IPS-15b (cell line): ENCODE results near the gene SDCCAG8.

Experiments used
- H3K27me3 ChIP-seq: one replicate; pipeline ENCODE4 v1.6.1; 2013; ENCODE audit warnings: low read length; ENCODE audit not compliant: control insufficient read depth, insufficient read depth
- H3K36me3 ChIP-seq: one replicate; pipeline ENCODE4 v1.6.1; 2013; ENCODE audit warnings: low read length; ENCODE audit not compliant: control insufficient read depth, insufficient read depth
- H3K4me1 ChIP-seq: one replicate; pipeline ENCODE4 v1.6.1; 2013; ENCODE audit warnings: mild to moderate bottlenecking, low read length; ENCODE audit not compliant: control insufficient read depth, insufficient read depth
- H3K4me3 ChIP-seq: one replicate; pipeline ENCODE4 v1.5.1; 2013; ENCODE audit warnings: low read depth, low read length
- H3K9ac ChIP-seq: one replicate; pipeline ENCODE4 v1.6.1; 2013; ENCODE audit warnings: low read depth, mild to moderate bottlenecking, low read length
- H3K9me3 ChIP-seq: one replicate; pipeline ENCODE4 v1.6.1; 2013; ENCODE audit warnings: mild to moderate bottlenecking, low read length; ENCODE audit not compliant: control insufficient read depth, insufficient read depth

SDCCAG8 gene

DNA sequence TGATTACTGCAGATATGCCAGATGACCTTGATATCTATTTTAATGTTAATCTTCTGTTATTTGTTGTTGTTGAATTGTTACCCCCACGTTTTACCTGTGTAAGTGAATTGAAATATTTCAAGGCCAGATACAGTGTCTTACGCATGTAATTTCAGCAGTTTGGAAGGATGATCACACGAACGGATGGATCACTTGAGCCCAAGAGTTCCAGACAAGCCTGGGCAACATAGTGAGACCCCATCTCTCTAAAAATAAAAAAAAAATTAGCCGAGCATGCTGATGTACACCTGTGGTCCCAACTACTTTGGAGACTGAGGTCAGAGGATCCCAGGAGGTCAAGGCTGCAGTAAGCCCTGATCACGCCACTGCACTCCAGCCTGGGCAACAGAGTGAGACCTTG is 32.2 kb downstream of the SDCCAG8 start:
- H3K9ac ChIP-seq, result no peak overlapping the region
- H3K4me3 ChIP-seq, result no peak overlapping the region
- H3K9me3 ChIP-seq, result no peaks in the 10 kb centered on the region
- H3K4me1 ChIP-seq, result no peaks in the 10 kb centered on the region
- H3K36me3 ChIP-seq, result no peaks in the 10 kb centered on the region
- H3K27me3 ChIP-seq, result no peaks in the 10 kb centered on the region

DNA sequence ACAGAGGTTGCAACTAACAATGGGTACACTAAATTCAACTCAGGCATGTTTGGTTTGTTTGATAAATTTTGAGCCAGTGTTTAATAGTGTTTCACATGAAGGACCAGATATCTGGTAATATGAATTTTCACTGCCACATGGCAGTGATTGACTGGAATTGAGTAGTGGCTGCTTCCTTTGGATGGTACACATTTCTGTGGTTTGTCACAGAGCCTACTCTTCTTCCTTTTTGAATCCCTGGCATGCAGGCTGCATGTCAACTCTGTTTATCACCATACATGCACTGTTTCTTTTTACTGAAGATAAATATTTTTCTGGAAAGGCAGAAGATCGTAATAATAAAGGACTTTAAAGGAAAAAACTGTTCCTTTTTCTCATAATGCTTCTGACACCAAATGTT is 35.5 kb downstream of the SDCCAG8 start:
- Histone ChIP-seq H3K36me3 (no peaks in the 10 kb centered on the region), H3K27me3 (no peaks in the 10 kb centered on the region), H3K4me3 (no peak overlapping the region), H3K9ac (no peak overlapping the region), H3K4me1 (no peaks in the 10 kb centered on the region), H3K9me3 (no peaks in the 10 kb centered on the region)

DNA sequence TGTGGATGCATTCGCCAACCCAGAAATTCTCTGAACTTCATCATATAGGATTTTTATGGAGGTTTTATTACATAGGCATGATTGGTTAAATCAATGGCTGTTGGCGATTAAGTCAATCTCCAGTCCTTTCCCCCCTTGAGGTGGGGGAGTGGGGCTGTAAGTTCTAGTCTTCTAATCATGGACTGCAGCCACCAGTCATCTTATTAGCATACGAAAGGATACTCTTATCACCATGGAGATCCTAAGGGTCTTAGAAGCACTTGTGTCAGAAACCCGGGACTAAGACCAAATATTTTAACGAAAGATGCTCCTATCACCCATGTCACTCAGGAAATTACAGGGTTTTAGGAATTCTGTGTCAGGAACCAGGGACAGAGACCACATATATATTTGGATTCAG is 36.3 kb downstream of the SDCCAG8 start:
- no peaks in the 10 kb centered on the region for H3K9me3 ChIP-seq
- H3K4me3 ChIP-seq, result no peak overlapping the region
- H3K27me3 ChIP-seq, result no peaks in the 10 kb centered on the region
- H3K9ac ChIP-seq, result no peak overlapping the region
- no peaks in the 10 kb centered on the region for H3K36me3 ChIP-seq
- no peaks in the 10 kb centered on the region for H3K4me1 ChIP-seq

GRCh38 chr1:243293941-243294722 is 38.3 kb downstream of the SDCCAG8 start:
- Histone ChIP-seq H3K4me1 (no peaks in the 10 kb centered on the region), H3K9me3 (no peaks in the 10 kb centered on the region), H3K4me3 (no peak overlapping the region), H3K9ac (no peak overlapping the region), H3K27me3 (no peaks in the 10 kb centered on the region), H3K36me3 (no peaks in the 10 kb centered on the region)

- Histone ChIP-seq H3K4me3 (no peak overlapping the region), H3K9me3 (no peaks in the 10 kb centered on the region), H3K9ac (no peak overlapping the region), H3K27me3 (no peaks in the 10 kb centered on the region), H3K4me1 (no peaks in the 10 kb centered on the region), H3K36me3 (no peaks in the 10 kb centered on the region)
These were observed 38.9 kb downstream of the SDCCAG8 start for GRCh38 chr1:243294723-243295121.

- Histone ChIP-seq H3K9me3 (no peaks in the 10 kb centered on the region), H3K27me3 (no peaks in the 10 kb centered on the region), H3K4me1 (no peaks in the 10 kb centered on the region), H3K9ac (no peak overlapping the region), H3K36me3 (no peaks in the 10 kb centered on the region), H3K4me3 (no peak overlapping the region)
These were observed 43.2 kb downstream of the SDCCAG8 start for GRCh38 chr1:243299069-243299468.

- Histone ChIP-seq H3K4me1 (no peaks in the 10 kb centered on the region), H3K9me3 (no peaks in the 10 kb centered on the region), H3K36me3 (no peaks in the 10 kb centered on the region), H3K4me3 (no peak overlapping the region), H3K27me3 (no peaks in the 10 kb centered on the region), H3K9ac (no peak overlapping the region)
These were observed 45.2 kb downstream of the SDCCAG8 start for GRCh38 chr1:243301059-243301458.

GRCh38 chr1:243311809-243312208 is 56.0 kb downstream of the SDCCAG8 start:
- no peaks in the 10 kb centered on the region for H3K36me3 ChIP-seq
- no peak overlapping the region for H3K4me3 ChIP-seq
- H3K27me3 ChIP-seq, result no peaks in the 10 kb centered on the region
- H3K4me1 ChIP-seq, result peaks cover 14% of the 10 kb centered on the region
- H3K9ac ChIP-seq, result no peak overlapping the region
- H3K9me3 ChIP-seq, result no peaks in the 10 kb centered on the region

- Histone ChIP-seq H3K9me3 (no peaks in the 10 kb centered on the region), H3K9ac (no peak overlapping the region), H3K4me3 (no peak overlapping the region), H3K4me1 (peaks cover 13% of the 10 kb centered on the region), H3K36me3 (no peaks in the 10 kb centered on the region), H3K27me3 (no peaks in the 10 kb centered on the region)
These were observed 57.3 kb downstream of the SDCCAG8 start for GRCh38 chr1:243312952-243313634.

GRCh38 chr1:243313635-243314536 is 58.0 kb downstream of the SDCCAG8 start:
- Histone ChIP-seq H3K9ac (no peak overlapping the region), H3K4me3 (no peak overlapping the region), H3K36me3 (no peaks in the 10 kb centered on the region), H3K27me3 (no peaks in the 10 kb centered on the region), H3K4me1 (peaks cover 13% of the 10 kb centered on the region), H3K9me3 (no peaks in the 10 kb centered on the region)

DNA sequence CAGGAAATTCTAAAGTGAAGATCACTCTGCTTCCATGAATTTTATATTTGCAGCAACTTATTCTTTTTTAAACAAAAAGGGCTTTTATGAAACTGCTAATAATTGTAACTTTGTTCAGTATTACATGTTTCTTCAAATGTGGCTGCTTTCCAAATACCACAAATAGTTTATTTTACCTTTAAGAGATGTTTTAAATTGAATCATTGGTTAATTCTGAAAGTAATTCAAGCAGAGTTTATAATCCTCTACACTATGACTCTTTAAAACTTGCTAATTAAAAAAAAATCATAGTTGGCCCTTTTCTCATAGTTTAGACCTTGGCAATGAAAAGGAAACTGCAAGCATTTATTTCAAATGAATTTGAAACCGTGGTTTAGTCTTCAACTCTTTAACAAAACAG is 59.6 kb downstream of the SDCCAG8 start:
- H3K36me3 ChIP-seq, result no peaks in the 10 kb centered on the region
- H3K27me3 ChIP-seq, result no peaks in the 10 kb centered on the region
- no peak overlapping the region for H3K9ac ChIP-seq
- no peak overlapping the region for H3K4me3 ChIP-seq
- no peaks in the 10 kb centered on the region for H3K9me3 ChIP-seq
- H3K4me1 ChIP-seq, result peaks cover 13% of the 10 kb centered on the region
